Measurements from ENCODE around the gene MOSPD2.

The MOSPD2 gene

GRCh38 chrX:14872851-14873675 is at the start of gene MOSPD2, which contains the start of gene FANCB:
Gene MOSPD2, plus strand, starts transcription at chrX:14873421. Its CDS starts 108 bp downstream, at chrX:14873529.
Gene FANCB, minus strand, starts transcription at chrX:14873069. Its CDS starts 7,559 bp downstream, at chrX:14865510.
- DNase-seq: peak; percentile 66

DNA sequence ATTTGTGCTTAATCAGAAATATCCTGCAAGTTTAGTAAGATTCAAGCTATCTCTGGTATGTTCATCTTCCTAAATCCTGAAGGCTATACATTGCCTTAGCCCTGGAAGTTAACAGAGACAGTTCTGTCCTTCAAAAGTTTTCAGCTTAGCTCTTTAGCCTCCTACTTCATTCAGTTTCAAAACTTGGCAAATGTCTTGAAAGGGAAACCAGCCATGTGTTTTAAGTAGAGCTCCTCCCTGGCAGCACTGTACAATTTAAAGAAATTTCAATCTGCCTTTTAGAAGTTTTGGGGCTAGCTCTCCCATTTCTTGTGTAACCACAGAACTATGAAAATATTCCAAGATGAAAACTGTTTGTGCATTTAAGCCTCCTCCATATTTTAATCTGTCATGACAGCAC is 47.4 kb upstream of the MOSPD2 start:
- DNase-seq: no peak

- DNase-seq: no peak
Observed at GRCh38 chrX:14826319-14826718, 46.9 kb upstream of the MOSPD2 start.

GRCh38 chrX:14829643-14830042 is 43.6 kb upstream of the MOSPD2 start:
- DNase-seq: no peak

DNA sequence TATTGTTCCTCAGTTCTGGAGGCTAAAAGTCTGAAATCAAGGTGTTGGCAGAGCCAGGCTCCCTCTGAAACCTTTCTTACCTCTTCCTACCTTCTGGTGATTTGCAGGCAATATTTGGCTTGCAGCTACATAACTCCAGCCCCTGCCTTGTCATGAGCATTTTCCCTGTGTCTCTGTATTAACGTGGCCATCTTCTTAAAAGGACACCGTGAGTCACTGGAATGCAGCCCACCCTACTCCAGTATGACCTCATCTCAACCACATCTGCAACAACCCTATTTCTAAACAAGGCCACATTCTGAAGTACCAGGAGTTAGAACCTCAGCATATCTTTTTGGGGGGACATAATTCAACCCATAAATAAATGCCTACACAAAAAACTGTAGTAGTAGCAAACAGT is 41.1 kb upstream of the MOSPD2 start:
- no peak for DNase-seq

DNA sequence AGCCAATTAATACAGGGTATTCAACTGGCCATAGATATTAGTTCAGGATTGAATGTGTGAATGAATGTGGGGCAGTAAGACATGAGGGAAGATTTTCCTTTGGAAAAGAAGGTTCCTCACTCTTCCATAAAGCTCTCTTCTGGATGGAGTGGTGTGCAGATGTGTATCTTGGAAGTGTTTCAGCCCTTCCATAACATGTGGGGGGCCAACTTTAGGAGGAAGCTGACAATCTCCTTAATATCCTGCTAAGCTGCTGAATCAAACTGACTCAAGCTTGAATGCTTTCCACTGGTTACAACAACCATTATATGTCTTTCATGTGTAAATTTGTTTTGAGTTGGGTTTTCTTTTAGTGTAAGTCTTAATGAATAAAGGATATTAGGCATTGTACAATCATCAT is 40.6 kb upstream of the MOSPD2 start:
- no peak for DNase-seq

DNA sequence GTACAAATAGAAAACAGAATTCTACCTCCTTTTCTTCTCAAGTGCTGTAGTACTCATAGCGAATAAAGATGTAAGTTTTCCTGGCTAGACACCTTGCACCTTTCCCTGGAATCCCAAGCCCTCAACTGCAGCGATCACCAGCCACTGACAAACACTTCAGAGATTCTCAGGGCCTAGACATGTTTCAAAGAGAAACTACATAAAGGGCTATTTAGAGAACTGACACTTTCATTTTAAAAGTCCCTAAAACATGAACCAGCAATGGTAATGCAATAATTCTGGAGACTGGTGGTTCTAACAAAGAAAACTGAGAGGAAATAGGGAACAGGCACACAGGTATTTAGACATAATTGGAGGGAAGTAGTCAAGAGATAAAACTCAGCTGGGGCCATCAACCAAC is 36.1 kb upstream of the MOSPD2 start:
- no peak for DNase-seq

DNA sequence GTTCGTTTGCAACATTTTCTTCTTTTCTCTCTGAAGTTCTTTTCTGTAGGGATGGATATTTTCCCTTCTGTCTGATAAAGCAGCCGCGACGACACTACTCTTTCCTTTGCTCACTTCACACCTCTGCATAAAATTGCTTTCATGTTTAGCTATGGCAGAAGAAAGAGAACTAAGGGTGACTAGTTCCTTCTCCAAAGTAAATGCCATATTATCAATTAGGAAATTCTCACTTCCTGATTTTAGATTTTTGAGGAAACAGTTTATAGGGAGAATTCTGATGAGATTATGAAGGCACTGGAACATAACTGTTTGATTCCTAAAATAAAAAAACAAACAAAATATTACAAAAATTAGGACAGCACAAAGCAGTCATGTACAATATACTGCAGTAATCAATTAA is 29.6 kb upstream of the MOSPD2 start:
- no peak for DNase-seq

DNA sequence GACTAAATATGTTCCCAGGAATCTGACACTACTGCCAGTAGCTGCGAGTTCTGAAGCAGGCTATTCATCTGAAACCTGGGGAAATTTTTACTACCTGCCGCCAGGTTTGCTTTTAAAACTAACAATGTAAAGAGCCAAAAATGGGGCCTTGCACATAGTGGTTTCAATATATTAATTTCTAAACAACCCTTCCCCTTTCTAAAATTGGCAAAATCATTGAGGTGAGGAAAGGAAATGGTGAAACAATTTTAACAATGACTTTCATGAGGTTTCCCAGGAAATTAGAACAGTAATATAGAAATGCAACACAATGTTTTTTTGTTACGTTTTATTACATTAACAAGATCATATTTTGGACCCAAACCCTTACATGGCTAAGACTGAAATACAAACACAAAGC is 21.7 kb upstream of the MOSPD2 start:
- no peak for DNase-seq

DNA sequence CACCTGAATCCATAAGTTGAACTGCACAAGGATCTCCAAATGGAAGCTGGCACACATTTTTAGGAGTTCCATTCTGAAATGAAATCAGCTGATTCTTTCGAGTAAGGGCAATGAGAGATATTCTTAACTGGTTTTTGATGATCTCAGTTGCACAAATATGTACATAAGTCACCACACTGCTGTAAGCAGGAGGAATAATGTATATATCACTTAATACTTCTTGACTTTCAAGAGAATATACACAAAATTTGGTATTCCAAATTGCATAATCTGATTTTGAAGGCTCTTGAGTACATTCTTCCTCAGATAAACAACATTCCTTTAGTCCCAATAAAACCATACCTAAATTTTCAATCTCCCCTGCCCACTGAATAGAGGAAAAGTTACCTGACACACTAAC is 8.6 kb upstream of the MOSPD2 start:
- DNase-seq: no peak

DNA sequence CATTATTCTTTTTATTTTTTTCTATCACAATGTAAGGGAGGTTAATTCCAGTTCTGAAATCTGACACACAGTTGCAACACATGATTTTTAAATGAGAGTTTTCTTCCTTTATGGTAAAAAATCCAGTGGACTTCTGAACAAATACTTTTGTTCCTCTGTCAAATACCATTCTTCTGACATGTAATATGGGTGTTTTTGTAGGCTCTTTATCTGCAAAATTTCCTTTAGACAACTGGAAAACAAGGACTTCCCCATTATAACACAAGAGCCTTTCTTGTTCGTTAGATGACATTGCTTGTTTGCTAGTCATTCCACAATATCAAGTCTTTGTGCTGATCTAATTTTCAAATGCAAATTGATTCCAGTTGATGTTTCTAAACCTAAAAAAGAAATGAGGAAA is 8.0 kb upstream of the MOSPD2 start:
- DNase-seq: no peak

- no peak for DNase-seq
Observed at GRCh38 chrX:14871767-14872166, 1.5 kb upstream of the MOSPD2 start.

GRCh38 chrX:14872355-14872754 is 866 bp upstream of the MOSPD2 start:
- no peak for DNase-seq

DNA sequence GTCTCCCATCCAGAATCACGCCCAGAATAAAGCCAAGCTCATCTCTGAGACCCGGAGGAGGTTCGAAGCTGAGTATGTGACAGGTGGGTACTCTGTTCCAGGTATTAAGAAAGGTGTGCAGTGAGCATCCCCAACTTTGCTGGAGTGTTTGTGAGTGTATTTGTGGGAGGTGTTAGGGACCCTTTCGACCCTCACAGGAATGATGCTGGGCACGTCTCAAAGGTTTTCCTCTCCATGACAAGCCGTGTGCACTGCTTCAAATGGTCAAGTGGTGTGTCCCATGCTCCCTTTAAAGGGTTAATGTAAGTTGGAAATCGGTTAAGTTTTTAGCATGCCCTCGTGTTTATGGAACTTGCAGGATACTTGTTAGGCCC is 442 bp downstream of the MOSPD2 start:
- no peak for DNase-seq

DNA sequence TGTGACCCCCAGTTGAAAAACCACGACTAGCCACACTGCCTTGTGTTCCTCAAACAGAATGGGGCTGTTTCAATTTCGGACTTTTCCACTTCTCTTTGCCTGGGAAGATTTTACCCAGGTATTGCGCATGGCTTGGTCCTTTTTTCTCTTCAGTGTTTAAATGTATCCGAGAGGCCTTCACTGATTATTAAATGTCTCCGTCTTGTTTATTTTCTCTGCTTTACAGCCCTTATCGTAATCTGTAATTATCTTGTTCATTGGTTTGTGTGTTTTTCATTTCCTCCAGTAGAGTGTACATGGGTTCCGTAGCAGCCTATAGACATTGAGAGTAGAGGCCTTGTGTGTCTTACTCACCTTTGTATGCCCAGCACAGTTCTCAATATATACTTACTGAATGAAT is 2.4 kb downstream of the MOSPD2 start:
- DNase-seq: peak; percentile 8

DNA sequence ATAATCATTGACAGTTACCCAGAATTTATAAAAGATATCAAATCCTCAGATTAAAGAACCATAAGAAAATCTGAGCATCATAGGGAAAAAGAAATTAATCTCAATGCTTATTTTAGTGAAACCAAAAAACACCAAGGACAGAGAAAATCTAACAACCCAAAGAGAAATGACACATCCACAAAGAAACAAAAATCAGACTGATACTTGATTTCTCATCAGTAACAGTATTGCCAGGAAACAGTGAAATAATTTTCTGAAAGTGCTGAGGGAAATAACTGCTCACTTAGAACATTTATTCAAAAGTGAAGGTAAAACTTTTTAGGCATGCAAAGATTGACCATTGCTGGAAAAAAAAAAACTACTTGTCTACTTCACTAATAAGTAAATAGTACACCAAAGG is 10.6 kb downstream of the MOSPD2 start:
- no peak for DNase-seq

- no peak for DNase-seq
Observed at GRCh38 chrX:14884714-14885113, 11.5 kb downstream of the MOSPD2 start.

DNA sequence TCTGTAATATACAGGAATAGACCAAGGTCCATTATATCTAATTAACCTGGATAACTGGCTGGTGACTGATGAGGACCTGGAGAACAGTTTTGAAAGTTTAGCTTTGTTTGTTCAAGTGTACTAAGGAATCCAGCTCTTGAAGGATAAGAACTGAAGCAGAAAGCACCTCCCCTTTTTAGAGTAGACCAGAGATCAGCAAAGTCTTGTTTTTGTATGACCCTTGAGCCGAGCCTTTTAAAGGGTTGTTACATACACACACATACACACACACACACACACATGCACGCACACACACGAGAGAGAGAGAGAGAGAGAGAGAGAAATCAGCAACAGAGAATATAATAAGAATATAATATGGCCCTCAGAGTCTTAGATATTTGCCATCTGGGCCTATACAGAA is 13.0 kb downstream of the MOSPD2 start:
- no peak for DNase-seq

DNA sequence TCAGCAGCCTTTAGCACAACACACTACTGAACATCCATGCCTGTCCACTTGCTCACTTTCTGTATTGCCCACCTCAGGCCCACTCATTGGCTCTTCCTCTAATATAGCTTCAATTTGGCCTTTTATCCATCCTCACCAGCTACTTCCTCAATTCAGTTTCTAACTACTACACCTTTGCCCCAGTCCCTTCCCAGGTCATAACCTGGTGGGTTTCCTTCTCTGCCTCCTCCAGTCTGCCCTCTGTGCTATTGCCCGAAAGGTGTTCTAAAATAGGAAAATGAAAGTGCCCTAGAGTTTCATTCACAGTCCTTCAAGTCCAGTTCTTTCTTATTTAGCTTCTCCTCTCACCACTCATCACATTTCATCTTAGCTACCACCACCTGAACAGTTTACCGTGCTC is 23.1 kb downstream of the MOSPD2 start:
- DNase-seq: no peak

DNA sequence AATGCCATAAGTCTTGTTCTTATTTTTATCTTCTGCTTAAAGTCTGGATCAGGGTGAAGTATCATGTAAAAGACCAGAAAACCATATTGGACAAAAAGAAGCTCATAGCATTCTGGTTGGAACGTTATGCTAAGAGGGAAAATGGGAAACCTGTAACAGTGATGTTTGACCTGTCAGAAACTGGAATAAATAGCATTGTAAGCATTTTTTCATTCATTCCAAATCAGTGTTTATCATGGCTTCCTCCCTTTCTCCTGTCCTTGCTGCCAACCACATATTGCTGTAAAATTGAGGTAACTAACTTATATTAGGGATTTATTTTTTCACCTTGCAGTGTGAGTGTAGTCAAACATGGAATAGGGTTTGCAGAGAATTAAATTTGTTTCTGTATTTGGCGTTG is 23.8 kb downstream of the MOSPD2 start:
- no peak for DNase-seq

GRCh38 chrX:14899607-14900006 is 26.4 kb downstream of the MOSPD2 start:
- DNase-seq: no peak

DNA sequence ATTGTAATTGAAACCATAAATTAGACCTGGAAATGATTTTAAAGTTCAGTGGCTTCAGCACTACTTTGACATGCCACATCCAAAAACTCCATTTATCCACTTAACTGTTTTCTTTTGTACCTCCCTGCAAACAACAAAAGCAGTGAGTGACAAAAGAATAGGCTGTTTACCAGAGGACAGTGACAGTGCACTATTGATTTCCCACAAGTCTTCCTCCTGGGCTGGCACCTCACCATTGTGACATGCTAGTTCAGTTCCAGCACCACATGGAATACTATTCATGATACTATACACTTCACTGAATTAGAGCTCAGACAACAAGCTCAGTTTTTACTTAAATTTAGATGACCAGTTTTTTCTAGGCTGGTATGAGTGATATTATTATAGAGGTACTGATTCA is 29.3 kb downstream of the MOSPD2 start:
- DNase-seq: no peak

- DNase-seq: no peak
Observed at GRCh38 chrX:14903891-14904290, 30.7 kb downstream of the MOSPD2 start.

DNA sequence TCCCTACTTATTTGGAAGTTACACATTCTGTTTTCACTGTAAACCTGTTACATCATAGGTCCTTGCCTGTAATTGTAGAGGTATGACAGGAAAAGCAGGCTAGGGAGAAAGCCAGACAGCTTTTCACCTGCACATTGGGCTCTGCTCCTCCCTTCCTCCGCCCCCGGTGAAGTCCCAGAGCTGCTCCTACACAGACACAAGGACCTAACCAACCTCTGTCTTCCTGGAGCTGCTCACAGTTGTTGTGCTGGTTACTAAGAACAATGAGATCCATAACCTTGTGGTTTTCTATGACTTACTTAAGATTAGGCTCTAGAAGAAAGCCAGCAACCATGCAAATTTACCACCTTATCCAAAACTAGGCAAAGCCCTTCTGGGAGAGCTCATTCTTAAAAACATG is 40.0 kb downstream of the MOSPD2 start:
- DNase-seq: no peak

- DNase-seq: no peak
Observed at GRCh38 chrX:14915596-14915995, 42.4 kb downstream of the MOSPD2 start.
